Neural progenitor cell (in vitro differentiated cells): ENCODE measurements around the gene TRABD2A. TPM values are rescaled to one million over a fixed set of nuclear protein-coding genes. Genes with fewer than 3 reads are reported as not detected.
"Not testable (repeated sequence)": the region's sequence is repeated elsewhere in the genome, so short reads cannot be mapped to it uniquely, and the experiment has no call there.

Source experiments
- DNase-seq: peaks from one replicate; pipeline ENCODE4 v3.0.0-alpha.2; 2016; ENCODE audit warnings: low spot score
- H2AFZ ChIP-seq: fragments of 200-600 bp; sonication (generic); replicated peaks from 2 replicates; pipeline ENCODE4 v1.6.1; 2016; ENCODE audit warnings: antibody characterized with exemption
- H3F3A ChIP-seq: fragments of 200-600 bp; sonication (generic); 2 replicates; pipeline ENCODE4 v1.6.1; 2016; ENCODE audit warnings: antibody characterized with exemption, low read depth
- H3K27ac ChIP-seq: fragments of 200-600 bp; sonication (generic); 2 replicates; pipeline ENCODE4 v1.5.1; 2016; ENCODE audit warnings: mild to moderate bottlenecking
- H3K27me3 ChIP-seq: fragments of 200-600 bp; sonication (generic); 2 replicates; pipeline ENCODE4 v1.6.1; 2016; ENCODE audit warnings: mild to moderate bottlenecking, moderate library complexity
- H3K36me3 ChIP-seq: fragments of 200-600 bp; sonication (generic); 2 replicates; pipeline ENCODE4 v1.5.1; 2016
- H3K4me1 ChIP-seq: fragments of 200-600 bp; sonication (generic); 2 replicates; pipeline ENCODE4 v1.6.1; 2016; ENCODE audit warnings: mixed run types
- H3K4me2 ChIP-seq: fragments of 200-600 bp; sonication (generic); 2 replicates; pipeline ENCODE4 v1.6.1; 2016
- H3K4me3 ChIP-seq: fragments of 200-600 bp; sonication (generic); 2 replicates; pipeline ENCODE4 v1.5.1; 2016
- H3K79me2 ChIP-seq: fragments of 200-600 bp; sonication (generic); 2 replicates; pipeline ENCODE4 v1.6.1; 2016; ENCODE audit warnings: low read depth
- H3K9ac ChIP-seq: fragments of 200-600 bp; sonication (generic); 2 replicates; pipeline ENCODE4 v1.6.1; 2016
- H3K9me3 ChIP-seq: fragments of 200-600 bp; sonication (generic); 2 replicates; pipeline ENCODE4 v1.5.1; 2016; ENCODE audit warnings: low read depth
- H4K20me1 ChIP-seq: fragments of 200-600 bp; sonication (generic); 2 replicates; pipeline ENCODE4 v1.6.1; 2016; ENCODE audit warnings: low read depth
- H3K27ac Mint-ChIP-seq: 3 replicates; pipeline ENCODE4 v1.8.0; 2021; ENCODE audit warnings: mixed read lengths
- H3K27me3 Mint-ChIP-seq: 2 replicates; pipeline ENCODE4 v1.8.0; 2022; ENCODE audit warnings: low read depth, mild to moderate bottlenecking, inconsistent platforms, moderate library complexity, mixed read lengths; ENCODE audit not compliant: insufficient read depth
- H3K36me3 Mint-ChIP-seq: 3 replicates; pipeline ENCODE4 v1.8.0; 2021; ENCODE audit warnings: mixed read lengths
- H3K4me1 Mint-ChIP-seq: 3 replicates; pipeline ENCODE4 v1.8.0; 2021; ENCODE audit warnings: mixed read lengths
- H3K4me3 Mint-ChIP-seq: 3 replicates; pipeline ENCODE4 v1.8.0; 2021; ENCODE audit warnings: mild to moderate bottlenecking, moderate library complexity, mixed read lengths
- H3K9me3 Mint-ChIP-seq: 3 replicates; pipeline ENCODE4 v1.8.0; 2020; ENCODE audit warnings: mixed read lengths
- EZH2 ChIP-seq: fragments of 200-600 bp; sonication (generic); IDR thresholded peaks from 2 replicates; pipeline ENCODE4 v1.6.1; 2017; ENCODE audit warnings: antibody characterized with exemption, mild to moderate bottlenecking, moderate library complexity
- EZH2phosphoT487 ChIP-seq: fragments of 200-600 bp; sonication (generic); IDR thresholded peaks from 2 replicates; pipeline ENCODE4 v1.6.1; 2017; ENCODE audit warnings: antibody characterized with exemption
- total RNA-seq: library from RNA; depleted of rRNA; stranded (reverse); fragments of >200 nt; gene quantifications from 2 replicates; pipeline ENCODE4 v1.2.3, GENCODE V29; 2015; ENCODE audit warnings: low replicate concordance
- TF ChIP-seq, protein P1 (sequence below): fragments of 200-600 bp; sonication (generic); IDR thresholded peaks from 2 replicates; pipeline ENCODE4 v1.5.1; 2017; ENCODE audit warnings: antibody characterized with exemption, mild to moderate bottlenecking

Gene TRABD2A
- total RNA-seq, 1 donor from 2014 or later = 2.0 TPM

DNA sequence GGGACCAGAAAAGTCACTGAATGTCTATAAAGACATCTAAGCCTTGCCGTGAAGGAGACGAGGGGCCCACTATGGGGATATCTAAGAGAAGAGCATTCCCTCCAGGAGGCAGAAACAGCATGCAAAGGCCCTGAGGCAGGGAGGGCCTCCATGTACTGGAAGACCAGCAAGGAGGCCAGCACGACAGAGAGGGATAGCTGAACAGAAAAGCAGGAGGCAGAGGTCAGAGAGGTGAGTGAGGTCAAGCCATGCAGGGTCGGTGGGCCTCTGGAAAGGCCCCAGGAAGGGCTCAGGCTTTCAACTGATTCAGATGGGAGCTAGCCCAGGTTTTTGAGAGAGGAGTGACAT, 5.7 kb downstream of the TRABD2A start:
- Histone ChIP-seq H3K79me2 (no peaks in the 10 kb centered on the region), H3K27ac (no peak overlapping the region), H3K27me3 (peaks cover 46% of the 10 kb centered on the region), H2AFZ (no peak overlapping the region), H3K4me3 (no peak overlapping the region), H3K36me3 (no peaks in the 10 kb centered on the region), H3K9me3 (no peaks in the 10 kb centered on the region), H4K20me1 (peaks cover 4% of the 10 kb centered on the region), H3K4me1 (peaks cover 4% of the 10 kb centered on the region), H3K9ac (no peak overlapping the region), H3F3A (peaks cover 6% of the 10 kb centered on the region), H3K4me2 (no peak overlapping the region)
- no peak for TF ChIP-seq EZH2phosphoT487
- TF ChIP-seq EZH2 = no peak
- TF ChIP-seq, protein P1, sequence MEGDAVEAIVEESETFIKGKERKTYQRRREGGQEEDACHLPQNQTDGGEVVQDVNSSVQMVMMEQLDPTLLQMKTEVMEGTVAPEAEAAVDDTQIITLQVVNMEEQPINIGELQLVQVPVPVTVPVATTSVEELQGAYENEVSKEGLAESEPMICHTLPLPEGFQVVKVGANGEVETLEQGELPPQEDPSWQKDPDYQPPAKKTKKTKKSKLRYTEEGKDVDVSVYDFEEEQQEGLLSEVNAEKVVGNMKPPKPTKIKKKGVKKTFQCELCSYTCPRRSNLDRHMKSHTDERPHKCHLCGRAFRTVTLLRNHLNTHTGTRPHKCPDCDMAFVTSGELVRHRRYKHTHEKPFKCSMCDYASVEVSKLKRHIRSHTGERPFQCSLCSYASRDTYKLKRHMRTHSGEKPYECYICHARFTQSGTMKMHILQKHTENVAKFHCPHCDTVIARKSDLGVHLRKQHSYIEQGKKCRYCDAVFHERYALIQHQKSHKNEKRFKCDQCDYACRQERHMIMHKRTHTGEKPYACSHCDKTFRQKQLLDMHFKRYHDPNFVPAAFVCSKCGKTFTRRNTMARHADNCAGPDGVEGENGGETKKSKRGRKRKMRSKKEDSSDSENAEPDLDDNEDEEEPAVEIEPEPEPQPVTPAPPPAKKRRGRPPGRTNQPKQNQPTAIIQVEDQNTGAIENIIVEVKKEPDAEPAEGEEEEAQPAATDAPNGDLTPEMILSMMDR = no peak
- no peak overlapping the region for H3K27ac Mint-ChIP-seq
- no peaks in the 10 kb centered on the region for H3K9me3 Mint-ChIP-seq
- no peak overlapping the region for H3K4me3 Mint-ChIP-seq
- no peaks in the 10 kb centered on the region for H3K36me3 Mint-ChIP-seq
- peaks cover 32% of the 10 kb centered on the region for H3K27me3 Mint-ChIP-seq
- peaks cover 3% of the 10 kb centered on the region for H3K4me1 Mint-ChIP-seq
- no peak for DNase-seq

DNA sequence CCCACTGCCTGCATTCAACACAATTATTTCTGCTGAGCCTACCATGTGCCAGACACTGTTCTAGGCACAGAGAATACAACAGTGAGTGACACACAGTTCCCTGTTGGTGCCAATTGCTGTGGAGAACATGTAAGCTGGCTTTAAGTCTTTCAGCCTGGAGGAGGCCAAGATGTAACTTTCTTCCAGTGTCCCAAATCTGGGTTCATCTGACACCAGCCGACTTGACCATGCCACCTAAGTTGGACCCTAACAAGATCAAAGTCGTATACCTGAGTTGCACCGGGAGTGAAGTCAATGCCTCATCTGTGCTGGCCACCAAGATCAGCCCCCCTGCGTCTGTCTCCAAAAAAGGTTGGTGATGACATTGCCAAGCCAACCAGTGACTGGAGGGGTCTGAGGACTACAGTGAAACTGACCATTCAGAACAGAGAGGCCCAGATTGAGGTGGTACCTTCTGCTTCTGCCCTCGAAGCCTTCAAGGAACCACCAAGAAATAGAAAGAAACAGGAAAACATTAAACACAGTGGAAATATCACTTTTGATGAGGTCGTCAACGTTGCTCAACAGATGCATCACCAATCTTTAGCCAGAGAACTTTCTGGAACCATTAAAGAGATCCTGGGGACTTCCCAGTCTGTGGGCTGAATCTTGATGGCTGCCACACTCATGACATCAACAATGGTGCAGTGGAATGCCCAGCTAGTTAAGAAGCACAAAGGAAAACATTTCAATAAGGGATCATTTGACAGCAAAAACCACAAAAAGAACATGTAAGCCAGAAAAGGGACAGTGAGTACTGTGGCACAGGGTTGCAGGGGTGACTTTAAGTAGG, 6.3 kb downstream of the TRABD2A start:
- Mint-ChIP-seq H3K27ac (no peak overlapping the region), H3K4me1 (no peaks in the 10 kb centered on the region), H3K4me3 (no peak overlapping the region)

DNA sequence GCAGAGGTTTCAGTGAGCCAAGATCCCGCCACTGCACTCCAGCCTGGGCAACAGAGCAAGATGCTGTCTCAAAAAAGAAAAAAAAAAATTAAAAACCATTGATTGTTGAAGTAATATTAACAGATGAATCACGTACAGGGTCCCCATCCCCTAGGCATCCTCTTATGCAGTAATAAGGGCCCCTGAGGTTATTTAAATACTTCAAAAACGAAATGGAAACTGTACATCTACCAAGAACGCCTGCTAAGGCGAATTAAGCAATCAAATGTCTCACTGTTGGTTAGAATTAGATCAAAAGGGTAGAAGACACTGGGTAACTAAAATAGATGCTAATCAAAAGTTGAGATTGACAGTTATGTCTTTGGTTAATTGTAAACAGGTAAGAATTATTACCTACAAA, 7.5 kb downstream of the TRABD2A start:
- H3K4me1 Mint-ChIP-seq = no peaks in the 10 kb centered on the region
- Histone ChIP-seq H3K27me3 (peaks cover 28% of the 10 kb centered on the region), H3F3A (no peaks in the 10 kb centered on the region), H2AFZ (no peak overlapping the region), H3K4me3 (no peak overlapping the region), H3K9ac (no peak overlapping the region), H3K27ac (no peak overlapping the region), H3K4me1 (no peaks in the 10 kb centered on the region), H3K79me2 (no peaks in the 10 kb centered on the region), H3K9me3 (no peaks in the 10 kb centered on the region), H3K4me2 (no peak overlapping the region), H3K36me3 (no peaks in the 10 kb centered on the region), H4K20me1 (no peaks in the 10 kb centered on the region)
- H3K4me3 Mint-ChIP-seq = no peak overlapping the region
- no peaks in the 10 kb centered on the region for H3K9me3 Mint-ChIP-seq
- no peaks in the 10 kb centered on the region for H3K36me3 Mint-ChIP-seq
- peaks cover 22% of the 10 kb centered on the region for H3K27me3 Mint-ChIP-seq
- no peak overlapping the region for H3K27ac Mint-ChIP-seq
- DNase-seq = no peak
- TF ChIP-seq EZH2phosphoT487 (no peak), EZH2 (no peak)
- TF ChIP-seq, protein P1 = no peak

More for the DNA sequence above, 6.3 kb downstream of the TRABD2A start:
- TF ChIP-seq, protein P1 = no peak
- TF ChIP-seq EZH2 (no peak), EZH2phosphoT487 (no peak)
- Histone ChIP-seq H4K20me1 (no peaks in the 10 kb centered on the region), H3K36me3 (no peaks in the 10 kb centered on the region), H3K4me3 (no peak overlapping the region), H2AFZ (no peak overlapping the region), H3K9ac (no peak overlapping the region), H3K4me1 (no peaks in the 10 kb centered on the region), H3K4me2 (no peak overlapping the region), H3F3A (peaks cover 5% of the 10 kb centered on the region), H3K79me2 (no peaks in the 10 kb centered on the region), H3K27ac (no peak overlapping the region), H3K9me3 (no peaks in the 10 kb centered on the region), H3K27me3 (peaks cover 40% of the 10 kb centered on the region)
- Mint-ChIP-seq H3K27me3 (peaks cover 27% of the 10 kb centered on the region), H3K36me3 (no peaks in the 10 kb centered on the region), H3K9me3 (no peaks in the 10 kb centered on the region)
- DNase-seq = no peak

DNA sequence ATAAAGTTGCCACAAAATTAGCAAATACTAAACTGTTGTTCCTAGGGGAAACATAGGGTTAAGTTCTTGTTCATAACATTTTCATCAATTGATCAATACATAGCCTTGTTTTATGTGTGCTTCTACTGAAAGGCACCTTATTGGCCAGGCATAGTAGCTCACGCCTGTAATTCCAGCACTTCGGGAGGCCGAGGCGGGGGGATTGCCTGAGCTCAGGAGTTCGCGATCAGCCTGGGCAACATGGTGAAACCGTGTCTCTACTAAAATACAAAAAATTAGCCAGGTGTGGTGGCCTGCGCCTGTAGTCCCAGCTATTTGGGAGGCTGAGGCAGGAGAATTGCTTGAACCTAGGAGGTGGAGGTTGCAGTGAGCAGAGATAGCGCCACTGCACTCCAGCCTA, 8.2 kb downstream of the TRABD2A start:
- not testable (repeated sequence) for H3K4me3 Mint-ChIP-seq, DNase-seq
- H3K27me3 Mint-ChIP-seq = peaks cover 19% of the 10 kb centered on the region

More for the DNA sequence above, 8.2 kb downstream of the TRABD2A start:
- not testable (repeated sequence) for H2AFZ ChIP-seq, H3K4me2 ChIP-seq, H3K79me2 ChIP-seq, H3K27ac Mint-ChIP-seq, H3K9me3 Mint-ChIP-seq, H3K36me3 ChIP-seq, H3K4me3 ChIP-seq, H4K20me1 ChIP-seq, H3K36me3 Mint-ChIP-seq, H3K9me3 ChIP-seq, H3K4me1 ChIP-seq, H3K9ac ChIP-seq, H3K4me1 Mint-ChIP-seq, H3F3A ChIP-seq, H3K27ac ChIP-seq
- H3K27me3 ChIP-seq = peaks cover 21% of the 10 kb centered on the region
